Stimulated activated naive CD8-positive, alpha-beta T cell treated with anti-CD3 and anti-CD28 coated beads, Interleukin-15, amount 100 ng/mL, for 72 hours (primary cell): ENCODE results near the gene EEF1A1.
"Not testable (repeated sequence)": the region's sequence is repeated elsewhere in the genome, so short reads cannot be mapped to it uniquely, and the experiment has no call there.

Experiments
- ATAC-seq: fragments of 150-1000 bp; cut with Tn5 transposase; 2 replicates; pipeline ENCODE4 v1.10.0; 2021; ENCODE audit warnings: mild to moderate bottlenecking, moderate library complexity
- DNase-seq, 2 donors: peaks; one replicate each; pipeline ENCODE4 v3.0.0; 2021 to 2022
- H3K27ac Mint-ChIP-seq, 2 donors: one replicate each; pipeline ENCODE4 v1.8.0; 2022; ENCODE audit warnings: mild to moderate bottlenecking in 2 of 2, mixed read lengths in 2 of 2, moderate library complexity in 2 of 2
- H3K27me3 Mint-ChIP-seq: one replicate; pipeline ENCODE4 v1.8.0; 2022; ENCODE audit warnings: mixed read lengths
- H3K4me1 Mint-ChIP-seq: one replicate; pipeline ENCODE4 v1.8.0; 2022; ENCODE audit warnings: mild to moderate bottlenecking, mixed read lengths
- H3K4me3 Mint-ChIP-seq, 2 donors: one replicate each; pipeline ENCODE4 v1.8.0; 2022; ENCODE audit warnings: mild to moderate bottlenecking in 2 of 2, mixed read lengths in 2 of 2, moderate library complexity in 1 of 2
- H3K9me3 Mint-ChIP-seq, 2 donors: one replicate each; pipeline ENCODE4 v1.8.0; 2022; ENCODE audit warnings: mixed read lengths in 2 of 2

Gene EEF1A1

GRCh38 chr6:73548458-73549446 lies 27.9 kb upstream of the EEF1A1 start:
- no peaks in the 10 kb centered on the region for H3K27me3 Mint-ChIP-seq
- no peaks in the 10 kb centered on the region for H3K4me1 Mint-ChIP-seq
- no peak overlapping the region for H3K27ac Mint-ChIP-seq
- DNase-seq: no peak
- no peak overlapping the region for H3K4me3 Mint-ChIP-seq
- no peak for ATAC-seq
- no peaks in the 10 kb centered on the region for H3K9me3 Mint-ChIP-seq

GRCh38 chr6:73547036-73547435 lies 26.2 kb upstream of the EEF1A1 start:
- no peaks in the 10 kb centered on the region for H3K27me3 Mint-ChIP-seq
- no peaks in the 10 kb centered on the region for H3K4me1 Mint-ChIP-seq
- H3K9me3 Mint-ChIP-seq: no peaks in the 10 kb centered on the region
- ATAC-seq (no peak), DNase-seq (no peak)
- no peak overlapping the region for H3K4me3 Mint-ChIP-seq
- peak overlapping the region in 1 of 2 donors; percentile 2 for H3K27ac Mint-ChIP-seq

GRCh38 chr6:73542891-73543290 lies 22.1 kb upstream of the EEF1A1 start:
- Mint-ChIP-seq H3K4me1 (no peaks in the 10 kb centered on the region), H3K27me3 (no peaks in the 10 kb centered on the region), H3K4me3 (no peak overlapping the region), H3K27ac (no peak overlapping the region), H3K9me3 (no peaks in the 10 kb centered on the region)
- ATAC-seq (no peak), DNase-seq (no peak)

GRCh38 chr6:73542481-73542880 lies 21.6 kb upstream of the EEF1A1 start:
- H3K27ac Mint-ChIP-seq, ATAC-seq, H3K4me1 Mint-ChIP-seq, H3K4me3 Mint-ChIP-seq, H3K27me3 Mint-ChIP-seq, DNase-seq, H3K9me3 Mint-ChIP-seq: not testable (repeated sequence)

- Mint-ChIP-seq H3K9me3 (no peaks in the 10 kb centered on the region), H3K27me3 (no peaks in the 10 kb centered on the region), H3K4me3 (no peak overlapping the region), H3K4me1 (peaks cover 5% of the 10 kb centered on the region), H3K27ac (no peak overlapping the region)
- no peak for ATAC-seq
- no peak for DNase-seq
Measured at GRCh38 chr6:73538116-73538779, 17.4 kb upstream of the EEF1A1 start.

- no peak for ATAC-seq
- H3K9me3 Mint-ChIP-seq: no peaks in the 10 kb centered on the region
- H3K4me3 Mint-ChIP-seq: no peak overlapping the region
- no peaks in the 10 kb centered on the region for H3K27me3 Mint-ChIP-seq
- peaks cover 5% of the 10 kb centered on the region for H3K4me1 Mint-ChIP-seq
- no peak for DNase-seq
- H3K27ac Mint-ChIP-seq: peak overlapping the region in 1 of 2 donors; percentile 8
Measured at GRCh38 chr6:73537677-73538076, 16.8 kb upstream of the EEF1A1 start.

GRCh38 chr6:73534628-73535027 lies 13.8 kb upstream of the EEF1A1 start:
- Mint-ChIP-seq H3K4me3 (no peak overlapping the region), H3K27ac (peak overlapping the region in 1 of 2 donors; percentile 46), H3K9me3 (no peaks in the 10 kb centered on the region), H3K4me1 (peaks cover 5% of the 10 kb centered on the region), H3K27me3 (no peaks in the 10 kb centered on the region)
- ATAC-seq (no peak), DNase-seq (no peak)

GRCh38 chr6:73532293-73532692 lies 11.5 kb upstream of the EEF1A1 start:
- no peak for ATAC-seq
- H3K9me3 Mint-ChIP-seq: no peaks in the 10 kb centered on the region
- peak overlapping the region in 1 of 2 donors; percentile 33 for H3K27ac Mint-ChIP-seq

GRCh38 chr6:73528897-73529296 lies 8.1 kb upstream of the EEF1A1 start:
- no peaks in the 10 kb centered on the region for H3K4me1 Mint-ChIP-seq
- H3K27ac Mint-ChIP-seq: peak overlapping the region; percentile 45 to 58
- H3K27me3 Mint-ChIP-seq: no peaks in the 10 kb centered on the region
- no peak for ATAC-seq
- H3K9me3 Mint-ChIP-seq: no peaks in the 10 kb centered on the region
- no peak for DNase-seq
- no peak overlapping the region for H3K4me3 Mint-ChIP-seq

More at GRCh38 chr6:73532293-73532692, 11.5 kb upstream of the EEF1A1 start:
- no peaks in the 10 kb centered on the region for H3K4me1 Mint-ChIP-seq
- no peak overlapping the region for H3K4me3 Mint-ChIP-seq
- DNase-seq: no peak
- no peaks in the 10 kb centered on the region for H3K27me3 Mint-ChIP-seq

GRCh38 chr6:73525546-73526330 lies 4.9 kb upstream of the EEF1A1 start:
- no peak overlapping the region for H3K4me3 Mint-ChIP-seq
- ATAC-seq (no peak), DNase-seq (no peak)
- H3K27me3 Mint-ChIP-seq: no peaks in the 10 kb centered on the region
- no peaks in the 10 kb centered on the region for H3K9me3 Mint-ChIP-seq
- peaks cover 11% of the 10 kb centered on the region for H3K4me1 Mint-ChIP-seq
- H3K27ac Mint-ChIP-seq: no peak overlapping the region

GRCh38 chr6:73523434-73524123 lies 2.7 kb upstream of the EEF1A1 start:
- H3K27ac Mint-ChIP-seq: peak overlapping the region; percentile 97 to 98
- H3K4me3 Mint-ChIP-seq: peak overlapping the region; percentile 88 to 89
- H3K9me3 Mint-ChIP-seq: no peaks in the 10 kb centered on the region
- peaks cover 32% of the 10 kb centered on the region for H3K4me1 Mint-ChIP-seq
- ATAC-seq (peak; percentile 61), DNase-seq (peak; percentile 76 to 85)
- no peaks in the 10 kb centered on the region for H3K27me3 Mint-ChIP-seq

GRCh38 chr6:73521351-73521985 lies 636 bp upstream of the EEF1A1 start:
- Mint-ChIP-seq H3K4me3 (peak overlapping the region; percentile 88 to 89), H3K9me3 (no peaks in the 10 kb centered on the region), H3K27me3 (no peaks in the 10 kb centered on the region), H3K4me1 (peaks cover 47% of the 10 kb centered on the region), H3K27ac (peak overlapping the region; percentile 99 to 100)
- ATAC-seq (peak; percentile 59), DNase-seq (no peak)

- no peaks in the 10 kb centered on the region for H3K9me3 Mint-ChIP-seq
- ATAC-seq (peak; percentile 44), DNase-seq (peak; percentile 81 to 89)
- H3K27me3 Mint-ChIP-seq: no peaks in the 10 kb centered on the region
- H3K4me3 Mint-ChIP-seq: peak overlapping the region; percentile 88 to 89
- H3K4me1 Mint-ChIP-seq: peaks cover 60% of the 10 kb centered on the region
- peak overlapping the region; percentile 99 to 100 for H3K27ac Mint-ChIP-seq
Measured at GRCh38 chr6:73519926-73520687, 725 bp downstream of the EEF1A1 start.
